BLaER1 (cell line): ENCODE measurements around the gene CRADD.
A peak's percentile ranks its signal among the peaks of the same experiment; 100 is the strongest.
"Not testable (repeated sequence)": the region's sequence is repeated elsewhere in the genome, so short reads cannot be mapped to it uniquely, and the experiment has no call there.

Source experiments
- H3K27ac ChIP-seq: shearing (Covaris generic); formaldehyde crosslinking; 2 replicates; pipeline ENCODE4 v1.8.1; 2022
- H3K27me3 ChIP-seq: shearing (Covaris generic); formaldehyde crosslinking; 2 replicates; pipeline ENCODE4 v1.8.1; 2022
- H3K36me3 ChIP-seq: shearing (Covaris generic); formaldehyde crosslinking; 2 replicates; pipeline ENCODE4 v1.8.1; 2022
- H3K4me1 ChIP-seq: shearing (Covaris generic); formaldehyde crosslinking; 2 replicates; pipeline ENCODE4 v1.8.1; 2022
- H3K4me2 ChIP-seq: shearing (Covaris generic); formaldehyde crosslinking; 2 replicates; pipeline ENCODE4 v1.8.1; 2022
- H3K4me3 ChIP-seq: shearing (Covaris generic); formaldehyde crosslinking; 2 replicates; pipeline ENCODE4 v1.8.1; 2022
- H3K9ac ChIP-seq: shearing (Covaris generic); formaldehyde crosslinking; 2 replicates; pipeline ENCODE4 v1.8.1; 2022
- H3K9me3 ChIP-seq: shearing (Covaris generic); formaldehyde crosslinking; 2 replicates; pipeline ENCODE4 v1.8.1; 2022
- H4K20me1 ChIP-seq: shearing (Covaris generic); formaldehyde crosslinking; 2 replicates; pipeline ENCODE4 v1.8.1; 2022
- Cebpa-rat ChIP-seq: shearing (Covaris generic); IDR thresholded peaks from 2 replicates; pipeline ENCODE4 v1.8.1; 2022

CRADD gene

GRCh38 chr12:93677195-93678064 is at the start of gene CRADD:
CRADD (plus strand) TSS chr12:93677375.
- H3K4me3 ChIP-seq: peak within 1 kb of the TSS; percentile 73
- H3K9ac ChIP-seq: peak within 1 kb of the TSS; percentile 92
- peak within 1 kb of the TSS; percentile 93 for H3K4me2 ChIP-seq
- peak within 1 kb of the TSS; percentile 94 for H3K27ac ChIP-seq
- no peaks in the 10 kb centered on the region for H3K36me3 ChIP-seq
- no peaks in the 10 kb centered on the region; the same call in 1 of the 2 replicates for H3K9me3 ChIP-seq
- TF ChIP-seq Cebpa-rat: no peak
- H3K27me3 ChIP-seq: no peaks in the 10 kb centered on the region
- peaks cover 23% of the 10 kb centered on the region for H3K4me1 ChIP-seq
- no peaks in the 10 kb centered on the region for H4K20me1 ChIP-seq

GRCh38 chr12:93632383-93632782 is 44.8 kb upstream of the CRADD start:
- no peak for TF ChIP-seq Cebpa-rat
- peaks cover 17% of the 10 kb centered on the region for H3K4me1 ChIP-seq
- no peaks in the 10 kb centered on the region for H4K20me1 ChIP-seq
- peaks cover 21% of the 10 kb centered on the region for H3K9me3 ChIP-seq
- H3K27me3 ChIP-seq: no peaks in the 10 kb centered on the region
- no peaks in the 10 kb centered on the region for H3K36me3 ChIP-seq
- no peak overlapping the region for H3K27ac ChIP-seq
- H3K4me2 ChIP-seq: no peak overlapping the region
- H3K4me3 ChIP-seq: no peak overlapping the region
- H3K9ac ChIP-seq: no peak overlapping the region

GRCh38 chr12:93634416-93634815 is 42.8 kb upstream of the CRADD start:
- Histone ChIP-seq H3K36me3 (no peaks in the 10 kb centered on the region), H3K9ac (no peak overlapping the region), H3K4me1 (peaks cover 17% of the 10 kb centered on the region), H3K9me3 (peaks cover 21% of the 10 kb centered on the region), H3K4me2 (peak overlapping the region; percentile 39), H3K27ac (no peak overlapping the region), H4K20me1 (no peaks in the 10 kb centered on the region), H3K4me3 (no peak overlapping the region), H3K27me3 (no peaks in the 10 kb centered on the region)
- no peak for TF ChIP-seq Cebpa-rat

- no peak for TF ChIP-seq Cebpa-rat
- H3K27ac ChIP-seq: no peak overlapping the region
- no peaks in the 10 kb centered on the region for H3K27me3 ChIP-seq
- H4K20me1 ChIP-seq: no peaks in the 10 kb centered on the region
- peaks cover 25% of the 10 kb centered on the region for H3K9me3 ChIP-seq
- H3K36me3 ChIP-seq: no peaks in the 10 kb centered on the region
- H3K4me3 ChIP-seq: no peak overlapping the region
- peaks cover 17% of the 10 kb centered on the region for H3K4me1 ChIP-seq
- H3K4me2 ChIP-seq: peak overlapping the region; percentile 39; the same call in 1 of the 2 replicates
- no peak overlapping the region for H3K9ac ChIP-seq
Observed at GRCh38 chr12:93636708-93637107, 40.5 kb upstream of the CRADD start.

GRCh38 chr12:93638095-93638494 is 39.1 kb upstream of the CRADD start:
- no peak overlapping the region for H3K27ac ChIP-seq
- no peak overlapping the region for H3K9ac ChIP-seq
- H3K9me3 ChIP-seq: peaks cover 17% of the 10 kb centered on the region; the same call in 1 of the 2 replicates
- TF ChIP-seq Cebpa-rat: no peak
- H3K27me3 ChIP-seq: no peaks in the 10 kb centered on the region
- no peaks in the 10 kb centered on the region for H4K20me1 ChIP-seq
- H3K4me1 ChIP-seq: peaks cover 17% of the 10 kb centered on the region
- H3K4me2 ChIP-seq: no peak overlapping the region
- H3K36me3 ChIP-seq: no peaks in the 10 kb centered on the region
- no peak overlapping the region for H3K4me3 ChIP-seq

- TF ChIP-seq Cebpa-rat: no peak
- Histone ChIP-seq H3K4me2 (no peak overlapping the region), H3K9ac (no peak overlapping the region), H3K4me1 (peaks cover 17% of the 10 kb centered on the region), H3K27me3 (no peaks in the 10 kb centered on the region), H4K20me1 (no peaks in the 10 kb centered on the region), H3K4me3 (no peak overlapping the region), H3K9me3 (peaks cover 9% of the 10 kb centered on the region; the same call in 1 of the 2 replicates), H3K27ac (no peak overlapping the region), H3K36me3 (no peaks in the 10 kb centered on the region)
Observed at GRCh38 chr12:93638954-93639353, 38.2 kb upstream of the CRADD start.

GRCh38 chr12:93639406-93639805 is 37.8 kb upstream of the CRADD start:
- no peak for TF ChIP-seq Cebpa-rat
- Histone ChIP-seq H3K9ac (no peak overlapping the region), H4K20me1 (no peaks in the 10 kb centered on the region), H3K27ac (no peak overlapping the region), H3K4me2 (no peak overlapping the region), H3K36me3 (no peaks in the 10 kb centered on the region), H3K4me3 (no peak overlapping the region), H3K4me1 (peaks cover 14% of the 10 kb centered on the region), H3K9me3 (peaks cover 8% of the 10 kb centered on the region; the same call in 1 of the 2 replicates), H3K27me3 (no peaks in the 10 kb centered on the region)

GRCh38 chr12:93641380-93641779 is 35.8 kb upstream of the CRADD start:
- not testable (repeated sequence) for H4K20me1 ChIP-seq

GRCh38 chr12:93642751-93643150 is 34.4 kb upstream of the CRADD start:
- no peak overlapping the region for H3K4me3 ChIP-seq
- no peak overlapping the region for H3K9ac ChIP-seq
- H4K20me1 ChIP-seq: no peaks in the 10 kb centered on the region
- no peak for TF ChIP-seq Cebpa-rat
- no peak overlapping the region for H3K4me2 ChIP-seq
- peaks cover 8% of the 10 kb centered on the region; the same call in 1 of the 2 replicates for H3K9me3 ChIP-seq
- H3K36me3 ChIP-seq: no peaks in the 10 kb centered on the region
- no peak overlapping the region for H3K27ac ChIP-seq
- H3K4me1 ChIP-seq: no peaks in the 10 kb centered on the region
- H3K27me3 ChIP-seq: no peaks in the 10 kb centered on the region

More at GRCh38 chr12:93641380-93641779, 35.8 kb upstream of the CRADD start:
- H3K4me3 ChIP-seq, H3K9me3 ChIP-seq, H3K4me1 ChIP-seq, H3K4me2 ChIP-seq, H3K27ac ChIP-seq, H3K27me3 ChIP-seq, H3K9ac ChIP-seq, H3K36me3 ChIP-seq: not testable (repeated sequence)

- no peak overlapping the region for H3K4me2 ChIP-seq
- peaks cover 8% of the 10 kb centered on the region; the same call in 1 of the 2 replicates for H3K9me3 ChIP-seq
- no peaks in the 10 kb centered on the region for H3K27me3 ChIP-seq
- no peak for TF ChIP-seq Cebpa-rat
- H3K36me3 ChIP-seq: no peaks in the 10 kb centered on the region
- H4K20me1 ChIP-seq: no peaks in the 10 kb centered on the region
- H3K4me1 ChIP-seq: no peaks in the 10 kb centered on the region
- H3K4me3 ChIP-seq: no peak overlapping the region
- H3K9ac ChIP-seq: no peak overlapping the region
- no peak overlapping the region for H3K27ac ChIP-seq
Observed at GRCh38 chr12:93645702-93646101, 31.5 kb upstream of the CRADD start.
